IMR-90 (cell line): ENCODE data around the gene ALLC. TPM values are rescaled to one million over a fixed set of nuclear protein-coding genes. Genes with fewer than 3 reads are reported as not detected.

Source experiments
- ATAC-seq: fragments of 200-7000 bp; cut with Tn5 transposase; 2 replicates; pipeline ENCODE4 v1.9.1; 2020; ENCODE audit warnings: low read depth, mild to moderate bottlenecking, moderate library complexity
- BruUV-seq: library from RNA; stranded (reverse); fragments of 400-500 nt; replicated peaks from 2 replicates; lab custom pipeline; 2021; lab: Mats Ljungman, UMichigan
- CTCF ChIA-PET: fragments of 300-600 bp; formaldehyde crosslinking; extraction: SDS; loops from one replicate; lab custom pipeline; 2021; ENCODE audit warnings: antibody characterized with exemption; lab: Yijun Ruan, JAX
- POLR2A ChIA-PET: fragments of 300-600 bp; sonication (Branson Sonifier 250); formaldehyde crosslinking; loops from one replicate; lab custom pipeline; 2022; ENCODE audit warnings: antibody characterized with exemption; ENCODE audit not compliant: unreplicated experiment; lab: Charles Lee
- DNase-seq: peaks from one replicate; pipeline ENCODE4 v3.0.0; 2013
- H2AFZ ChIP-seq: replicated peaks from 2 replicates; pipeline ENCODE3; 2013; ENCODE audit warnings: low read length, mild to moderate bottlenecking; ENCODE audit not compliant: poor library complexity
- H2AK5ac ChIP-seq: 2 replicates; pipeline ENCODE4 v1.6.1; 2013; ENCODE audit warnings: low read depth, low read length, inconsistent platforms
- H2AK9ac ChIP-seq: replicated peaks from 2 replicates; pipeline ENCODE3; 2013; ENCODE audit warnings: mild to moderate bottlenecking, low read depth, low read length, moderate library complexity; ENCODE audit not compliant: poor library complexity
- H2BK120ac ChIP-seq: 2 replicates; pipeline ENCODE4 v1.6.1; 2013; ENCODE audit warnings: low read depth, low read length, inconsistent platforms
- H2BK15ac ChIP-seq: 3 replicates; pipeline ENCODE4 v1.6.1; 2013; ENCODE audit warnings: low read depth, low read length, inconsistent platforms
- H2BK20ac ChIP-seq: 2 replicates; pipeline ENCODE4 v1.6.1; 2013; ENCODE audit warnings: low read depth, mild to moderate bottlenecking, inconsistent platforms, low read length, moderate library complexity
- H2BK5ac ChIP-seq: 2 replicates; pipeline ENCODE4 v1.6.1; 2013; ENCODE audit warnings: mild to moderate bottlenecking, low read depth, low read length, inconsistent platforms; ENCODE audit not compliant: poor library complexity, severe bottlenecking
- H3K14ac ChIP-seq: replicated peaks from 2 replicates; pipeline ENCODE4 v1.6.1; 2013; ENCODE audit warnings: low read depth, low read length, inconsistent platforms
- H3K18ac ChIP-seq: 2 replicates; pipeline ENCODE4 v1.6.1; 2013; ENCODE audit warnings: low read depth, low read length, control low read depth
- H3K23ac ChIP-seq: 2 replicates; pipeline ENCODE4 v1.6.1; 2013; ENCODE audit warnings: low read depth, low read length, inconsistent platforms
- H3K27ac ChIP-seq: 2 replicates; pipeline ENCODE4 v1.5.1; 2013; ENCODE audit warnings: mild to moderate bottlenecking, control low read depth, low read length; ENCODE audit not compliant: insufficient read depth
- H3K27me3 ChIP-seq: 2 replicates; pipeline ENCODE4 v1.6.1; 2013; ENCODE audit warnings: low read length; ENCODE audit not compliant: control insufficient read depth, insufficient read depth
- H3K36me3 ChIP-seq: 2 replicates; pipeline ENCODE4 v1.6.1; 2013; ENCODE audit warnings: low read length, mixed read lengths; ENCODE audit not compliant: control insufficient read depth, insufficient read depth
- H3K4ac ChIP-seq: 2 replicates; pipeline ENCODE4 v1.6.1; 2013; ENCODE audit warnings: low read depth, low read length, inconsistent platforms
- H3K4me1 ChIP-seq: 2 replicates; pipeline ENCODE4 v1.6.1; 2013; ENCODE audit warnings: low read length, mixed read lengths; ENCODE audit not compliant: control insufficient read depth, insufficient read depth
- H3K4me2 ChIP-seq: 2 replicates; pipeline ENCODE4 v1.6.1; 2013; ENCODE audit warnings: low read depth, mild to moderate bottlenecking, control low read depth, low read length, moderate library complexity
- H3K4me3 ChIP-seq: 2 replicates; pipeline ENCODE4 v1.5.1; 2013; ENCODE audit warnings: low read depth, mild to moderate bottlenecking, control low read depth, low read length, moderate library complexity; ENCODE audit not compliant: insufficient read depth
- H3K56ac ChIP-seq: 2 replicates; pipeline ENCODE4 v1.6.1; 2013; ENCODE audit warnings: low read length, inconsistent platforms; ENCODE audit not compliant: insufficient read depth; ENCODE audit errors: extremely low read depth
- H3K79me1 ChIP-seq, 2 experiments: 2 replicates each; pipeline ENCODE4 v1.6.1; 2013; ENCODE audit warnings: low read length in 2 of 2, inconsistent platforms in 1 of 2, low read depth in 1 of 2
- H3K9ac ChIP-seq: 2 replicates; pipeline ENCODE4 v1.6.1; 2013; ENCODE audit warnings: low read depth, low read length, control low read depth
- H3K9me1 ChIP-seq: 2 replicates; pipeline ENCODE4 v1.6.1; 2013; ENCODE audit warnings: low read length, inconsistent platforms; ENCODE audit not compliant: insufficient read depth
- H3K9me3 ChIP-seq: 2 replicates; pipeline ENCODE4 v1.6.1; 2013; ENCODE audit warnings: low read length; ENCODE audit not compliant: control insufficient read depth, insufficient read depth
- H4K20me1 ChIP-seq: 2 replicates; pipeline ENCODE4 v1.6.1; 2013; ENCODE audit warnings: low read length, inconsistent platforms; ENCODE audit not compliant: insufficient read depth
- H4K5ac ChIP-seq: 2 replicates; pipeline ENCODE4 v1.6.1; 2013; ENCODE audit warnings: mild to moderate bottlenecking, low read depth, low read length, control low read depth
- H4K8ac ChIP-seq, 2 experiments: 2 replicates each; pipeline ENCODE4 v1.6.1; 2013; ENCODE audit warnings: low read depth in 2 of 2, low read length in 2 of 2, control low read depth in 1 of 2, inconsistent platforms in 1 of 2
- H4K91ac ChIP-seq: 2 replicates; pipeline ENCODE4 v1.6.1; 2013; ENCODE audit warnings: low read depth, low read length, inconsistent platforms; ENCODE audit not compliant: insufficient read depth
- BHLHE40 ChIP-seq: fragments of 150-350 bp; IDR thresholded peaks from 2 replicates; pipeline ENCODE4 v1.6.1; 2016; ENCODE audit warnings: mild to moderate bottlenecking, low read depth, low read length
- CEBPB ChIP-seq: IDR thresholded peaks from 2 replicates; pipeline ENCODE4 v1.6.1; 2012; ENCODE audit warnings: low read depth, low read length, improper control_type of control experiment
- CHD1 ChIP-seq: IDR thresholded peaks from 2 replicates; pipeline ENCODE4 v1.6.1; 2012; ENCODE audit warnings: low read depth, low read length, improper control_type of control experiment
- CTCF ChIP-seq: conservative IDR thresholded peaks from 2 replicates; pipeline ENCODE4 v1.5.1; 2012; ENCODE audit warnings: mild to moderate bottlenecking, low read depth, low read length, improper control_type of control experiment
- ELK1 ChIP-seq: fragments of 150-350 bp; IDR thresholded peaks from 2 replicates; pipeline ENCODE4 v1.6.1; 2016; ENCODE audit warnings: low read depth, mild to moderate bottlenecking, low read length, moderate library complexity, borderline replicate concordance
- FOS ChIP-seq: fragments of 150-350 bp; IDR thresholded peaks from 2 replicates; pipeline ENCODE4 v1.6.1; 2016; ENCODE audit warnings: low read depth, low read length
- MAFK ChIP-seq: IDR thresholded peaks from 2 replicates; pipeline ENCODE4 v1.6.1; 2012; ENCODE audit warnings: low read depth, low read length, improper control_type of control experiment
- MAZ ChIP-seq: IDR thresholded peaks from 2 replicates; pipeline ENCODE4 v1.6.1; 2012; ENCODE audit warnings: low read depth, mild to moderate bottlenecking, low read length, improper control_type of control experiment, moderate library complexity, borderline replicate concordance
- MXI1 ChIP-seq: IDR thresholded peaks from 2 replicates; pipeline ENCODE4 v1.6.1; 2012; ENCODE audit warnings: low read depth, mild to moderate bottlenecking, low read length, moderate library complexity, borderline replicate concordance
- NFE2L2 ChIP-seq: fragments of 150-350 bp; IDR thresholded peaks from 2 replicates; pipeline ENCODE4 v1.6.1; 2016; ENCODE audit warnings: low read depth, mild to moderate bottlenecking, low read length
- POLR2A ChIP-seq: IDR thresholded peaks from 2 replicates; pipeline ENCODE4 v1.6.1; 2012; ENCODE audit warnings: mild to moderate bottlenecking, low read depth, low read length
- RAD21 ChIP-seq: IDR thresholded peaks from 2 replicates; pipeline ENCODE4 v1.6.1; 2012; ENCODE audit warnings: low read length, improper control_type of control experiment
- RCOR1 ChIP-seq: IDR thresholded peaks from 2 replicates; pipeline ENCODE4 v1.6.1; 2012; ENCODE audit warnings: mild to moderate bottlenecking, low read length, improper control_type of control experiment; ENCODE audit not compliant: insufficient replicate concordance
- RFX5 ChIP-seq: IDR thresholded peaks from 2 replicates; pipeline ENCODE4 v1.8.0; 2012; ENCODE audit warnings: low read depth, mild to moderate bottlenecking, low read length, moderate library complexity
- SMC3 ChIP-seq: fragments of 150-350 bp; IDR thresholded peaks from 2 replicates; pipeline ENCODE4 v1.6.1; 2016; ENCODE audit warnings: low read depth, mild to moderate bottlenecking, antibody characterized with exemption, low read length, moderate library complexity
- USF2 ChIP-seq: fragments of 150-350 bp; IDR thresholded peaks from 2 replicates; pipeline ENCODE4 v1.6.1; 2017; ENCODE audit warnings: mild to moderate bottlenecking, antibody characterized with exemption, low read length, low read depth
- WGBS, 2 experiments: methylation state at CpG; one replicate each; pipeline versions ENCODE4 v1.1.5 to v1.1.7; 2013; ENCODE audit warnings: missing lambda C conversion rate in 2 of 2; ENCODE audit not compliant: insufficient read length in 1 of 2; ENCODE audit errors: extremely low coverage in 2 of 2; 5-methylcytosine and 5-hydroxymethylcytosine counted together
- dilution Hi-C: fragments of 300-500 bp; cut with HindIII; formaldehyde crosslinking; loops from one replicate; pipeline ENCODE4 v1.14.3; 2018; ENCODE audit warnings: low sequenced_read_pairs; ENCODE audit not compliant: unreplicated experiment
- in situ Hi-C: fragments of 300-500 bp; cut with MboI; formaldehyde crosslinking; loops from 3 replicates; pipeline ENCODE4 v1.14.3; 2019; ENCODE audit warnings: low sequenced_read_pairs, inconsistent platforms, mixed read lengths
- intact Hi-C: fragments of 100-400 bp; cut with micrococcal nuclease; formaldehyde crosslinking; loops from 2 replicates; pipeline ENCODE4 v1.10.0; 2022
- polyA plus RNA-seq, 3 experiments: library from polyadenylated mRNA; depleted of rRNA; stranded (reverse); fragments of >200 nt; gene quantifications; 2 replicates each; pipeline ENCODE4 v1.2.3, GENCODE V29; 2012; ENCODE audit warnings: low replicate concordance in 1 of 3
- total RNA-seq: library from RNA; depleted of rRNA; stranded (reverse); fragments of >200 nt; gene quantifications from 2 replicates; pipeline ENCODE4 v1.2.3, GENCODE V29; 2012

The ALLC gene
- total and polyA plus RNA-seq, 2 of the 4 experiments (the other 2 are of a cell fraction): not detected

- TF ChIP-seq ELK1 (no peak), MAFK (no peak), FOS (no peak), MXI1 (no peak), CTCF (no peak), NFE2L2 (no peak), RFX5 (no peak), CHD1 (no peak), RCOR1 (no peak), SMC3 (no peak), USF2 (no peak), MAZ (no peak), CEBPB (no peak), BHLHE40 (no peak), POLR2A (no peak), RAD21 (no peak)
- no peak overlapping the region; the same call in 1 of the 2 replicates for H4K5ac ChIP-seq
- no peaks in the 10 kb centered on the region for H3K36me3 ChIP-seq
- peaks cover 16% of the 10 kb centered on the region for H3K9me1 ChIP-seq
- H2AK9ac ChIP-seq: no peak overlapping the region
- no peak overlapping the region for H2AFZ ChIP-seq
- no peak overlapping the region for H2BK20ac ChIP-seq
- H3K23ac ChIP-seq: no peak overlapping the region
- H3K9me3 ChIP-seq: peaks cover 3% of the 10 kb centered on the region; the same call in 1 of the 2 replicates
- no peak overlapping the region for H2BK5ac ChIP-seq
- no peak overlapping the region for H2BK15ac ChIP-seq
- ChIA-PET CTCF (no interaction called here), POLR2A (no interaction called here)
- no peak overlapping the region for H3K14ac ChIP-seq
- no peaks in the 10 kb centered on the region; a peak in 1 of 4 replicates for H3K79me1 ChIP-seq
- in situ Hi-C loops: no loop called here
- H3K4ac ChIP-seq: no peak overlapping the region
- BruUV-seq: no TSS peak
- peaks cover 15% of the 10 kb centered on the region; the same call in 1 of the 2 replicates for H3K4me1 ChIP-seq
- H3K56ac ChIP-seq: no peak overlapping the region
- no peak for DNase-seq
- H3K18ac ChIP-seq: no peak overlapping the region
- no peak overlapping the region for H2BK120ac ChIP-seq
- intact Hi-C loops: no loop called here
- H3K4me3 ChIP-seq: no peak overlapping the region
- 100% methylated on average over 3 of the region's 8 CpGs; no CpG with 5 or more reads in 1 of the 2 experiments for WGBS, 2 experiments
- no peak overlapping the region; the same call in 1 of the 2 replicates for H2AK5ac ChIP-seq
- dilution Hi-C loops: no loop called here
- H3K9ac ChIP-seq: no peak overlapping the region
- H3K4me2 ChIP-seq: no peak overlapping the region
- H4K8ac ChIP-seq: no peak overlapping the region
- no peak for ATAC-seq
- no peak overlapping the region for H4K91ac ChIP-seq
- no peaks in the 10 kb centered on the region for H3K27me3 ChIP-seq
- H3K27ac ChIP-seq: no peak overlapping the region
- H4K20me1 ChIP-seq: no peaks in the 10 kb centered on the region
These were observed 32.8 kb upstream of the ALLC start for GRCh38 chr2:3625186-3625585.
